ENCODE results near the gene MXD4.

DNA sequence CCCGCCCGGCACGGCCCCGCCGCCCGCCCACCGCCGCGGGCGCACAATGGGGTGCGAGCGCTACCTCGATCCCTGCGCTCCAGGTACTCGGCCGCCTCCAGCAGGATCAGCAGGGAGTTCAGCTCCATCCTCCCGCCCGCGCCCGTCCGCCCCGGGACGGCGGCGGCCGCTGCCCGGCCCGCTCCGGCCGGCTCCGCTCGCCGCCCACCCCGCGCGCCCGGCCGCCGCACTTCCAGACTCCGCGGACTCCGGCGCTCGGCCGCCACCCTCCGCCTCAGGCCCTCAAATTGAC lies at the start of gene MXD4:
- TF ChIP-seq ZBTB7A (CRISPR knock-in tag; IDR thresholded peaks at IDR 0.05): no peak
- TF ChIP-seq PHF5A (CRISPR knock-in tag; IDR thresholded peaks at IDR 0.05; ENCODE audit: low read depth, unreplicated experiment): no peak
- TF ChIP-seq EZH2 (conservative IDR thresholded peaks at IDR 0.05; ENCODE audit: low read depth, low read length): no peak
- no peak for TF ChIP-seq RFX5 (IDR thresholded peaks at IDR 0.05; ENCODE audit: low read depth, low read length)
- TF ChIP-seq, protein P1, sequence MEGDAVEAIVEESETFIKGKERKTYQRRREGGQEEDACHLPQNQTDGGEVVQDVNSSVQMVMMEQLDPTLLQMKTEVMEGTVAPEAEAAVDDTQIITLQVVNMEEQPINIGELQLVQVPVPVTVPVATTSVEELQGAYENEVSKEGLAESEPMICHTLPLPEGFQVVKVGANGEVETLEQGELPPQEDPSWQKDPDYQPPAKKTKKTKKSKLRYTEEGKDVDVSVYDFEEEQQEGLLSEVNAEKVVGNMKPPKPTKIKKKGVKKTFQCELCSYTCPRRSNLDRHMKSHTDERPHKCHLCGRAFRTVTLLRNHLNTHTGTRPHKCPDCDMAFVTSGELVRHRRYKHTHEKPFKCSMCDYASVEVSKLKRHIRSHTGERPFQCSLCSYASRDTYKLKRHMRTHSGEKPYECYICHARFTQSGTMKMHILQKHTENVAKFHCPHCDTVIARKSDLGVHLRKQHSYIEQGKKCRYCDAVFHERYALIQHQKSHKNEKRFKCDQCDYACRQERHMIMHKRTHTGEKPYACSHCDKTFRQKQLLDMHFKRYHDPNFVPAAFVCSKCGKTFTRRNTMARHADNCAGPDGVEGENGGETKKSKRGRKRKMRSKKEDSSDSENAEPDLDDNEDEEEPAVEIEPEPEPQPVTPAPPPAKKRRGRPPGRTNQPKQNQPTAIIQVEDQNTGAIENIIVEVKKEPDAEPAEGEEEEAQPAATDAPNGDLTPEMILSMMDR (CRISPR knock-in tag; IDR thresholded peaks at IDR 0.05): no peak
- TF ChIP-seq, protein P2, sequence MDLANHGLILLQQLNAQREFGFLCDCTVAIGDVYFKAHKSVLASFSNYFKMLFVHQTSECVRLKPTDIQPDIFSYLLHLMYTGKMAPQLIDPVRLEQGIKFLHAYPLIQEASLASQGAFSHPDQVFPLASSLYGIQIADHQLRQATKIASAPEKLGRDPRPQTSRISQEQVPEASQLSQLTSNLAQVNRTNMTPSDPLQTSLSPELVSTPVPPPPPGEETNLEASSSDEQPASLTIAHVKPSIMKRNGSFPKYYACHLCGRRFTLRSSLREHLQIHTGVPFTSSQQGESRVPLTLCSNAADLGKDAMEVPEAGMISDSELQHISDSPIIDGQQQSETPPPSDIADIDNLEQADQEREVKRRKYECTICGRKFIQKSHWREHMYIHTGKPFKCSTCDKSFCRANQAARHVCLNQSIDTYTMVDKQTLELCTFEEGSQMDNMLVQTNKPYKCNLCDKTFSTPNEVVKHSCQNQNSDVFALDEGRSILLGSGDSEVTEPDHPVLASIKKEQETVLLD (CRISPR knock-in tag; IDR thresholded peaks at IDR 0.05; ENCODE audit: low read depth): no peak
- no peak for TF ChIP-seq CBX1 (IDR thresholded peaks at IDR 0.05; ENCODE audit: low read depth)
- no peak for TF ChIP-seq SSRP1 (CRISPR knock-in tag; IDR thresholded peaks at IDR 0.05)
- TF ChIP-seq ZBTB42 (CRISPR knock-in tag; IDR thresholded peaks at IDR 0.05): no peak
- TF ChIP-seq, protein P3, sequence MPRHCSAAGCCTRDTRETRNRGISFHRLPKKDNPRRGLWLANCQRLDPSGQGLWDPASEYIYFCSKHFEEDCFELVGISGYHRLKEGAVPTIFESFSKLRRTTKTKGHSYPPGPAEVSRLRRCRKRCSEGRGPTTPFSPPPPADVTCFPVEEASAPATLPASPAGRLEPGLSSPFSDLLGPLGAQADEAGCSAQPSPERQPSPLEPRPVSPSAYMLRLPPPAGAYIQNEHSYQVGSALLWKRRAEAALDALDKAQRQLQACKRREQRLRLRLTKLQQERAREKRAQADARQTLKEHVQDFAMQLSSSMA (CRISPR knock-in tag; IDR thresholded peaks at IDR 0.05): no peak
- TF ChIP-seq FOXO1 (CRISPR knock-in tag; IDR thresholded peaks at IDR 0.05): no peak
- TF ChIP-seq MAZ (IDR thresholded peaks at IDR 0.05; ENCODE audit: borderline replicate concordance, low read depth, low read length): no peak
- no peak for TF ChIP-seq MAZ (CRISPR knock-in tag; IDR thresholded peaks at IDR 0.05; ENCODE audit: low read depth)

All from HepG2 (cell line).